SU-DHL-6 (cell line): ENCODE results near the gene PHF21B.

Experiments used
- H2AFZ ChIP-seq: fragments of 200-600 bp; sonication (generic); 2 replicates; pipeline ENCODE4 v1.6.1; 2014; ENCODE audit warnings: low read depth, mild to moderate bottlenecking, moderate library complexity, mixed read lengths, antibody characterized with exemption, low read length; ENCODE audit not compliant: severe bottlenecking
- H3F3A ChIP-seq: fragments of 200-600 bp; shearing (Covaris generic); 2 replicates; pipeline ENCODE4 v1.6.0; 2016; ENCODE audit warnings: antibody characterized with exemption, mild to moderate bottlenecking; ENCODE audit not compliant: insufficient read depth
- H3K27ac ChIP-seq: fragments of 200-600 bp; sonication (generic); 2 replicates; pipeline ENCODE4 v1.5.1; 2016; ENCODE audit warnings: low read depth, mild to moderate bottlenecking, low read length, moderate library complexity, mixed read lengths
- H3K27me3 ChIP-seq: fragments of 200-600 bp; sonication (generic), shearing (Covaris generic); 2 replicates; pipeline ENCODE4 v1.6.0; 2014; ENCODE audit warnings: mild to moderate bottlenecking, low read length
- H3K36me3 ChIP-seq: fragments of 200-600 bp; sonication (generic); 2 replicates; pipeline ENCODE4 v1.6.1; 2014; ENCODE audit warnings: mild to moderate bottlenecking, low read length, mixed read lengths
- H3K4me2 ChIP-seq: fragments of 300-600, 200-600 bp; shearing (Covaris generic), sonication (generic); 2 replicates; pipeline ENCODE4 v1.6.0; 2014; ENCODE audit warnings: low read length, low read depth, mild to moderate bottlenecking; ENCODE audit not compliant: poor library complexity, severe bottlenecking
- H3K4me3 ChIP-seq: fragments of 200-600 bp; sonication (generic); 2 replicates; pipeline ENCODE4 v1.5.1; 2014; ENCODE audit warnings: antibody characterized with exemption, low read length, mild to moderate bottlenecking, mixed read lengths; ENCODE audit not compliant: insufficient read depth, poor library complexity, severe bottlenecking
- H3K79me2 ChIP-seq: fragments of 200-600 bp; sonication (generic); 2 replicates; pipeline ENCODE4 v1.6.1; 2014; ENCODE audit warnings: mild to moderate bottlenecking, low read length, moderate library complexity; ENCODE audit not compliant: insufficient read depth
- H3K9ac ChIP-seq: fragments of 200-600 bp; sonication (generic); 2 replicates; pipeline ENCODE4 v1.7.0; 2014; ENCODE audit warnings: mild to moderate bottlenecking, low read length
- H3K9me2 ChIP-seq: fragments of 200-600 bp; sonication (generic); replicated peaks from 2 replicates; pipeline ENCODE4 v1.6.1; 2014; ENCODE audit warnings: low read length; ENCODE audit not compliant: insufficient read depth
- H3K9me3 ChIP-seq: fragments of 200-600 bp; sonication (generic); 2 replicates; pipeline ENCODE4 v1.6.1; 2014; ENCODE audit warnings: low read length, mixed read lengths; ENCODE audit not compliant: insufficient read depth
- H4K20me1 ChIP-seq: fragments of 200-600 bp; sonication (generic); 2 replicates; pipeline ENCODE4 v1.6.1; 2014; ENCODE audit warnings: low read depth, mild to moderate bottlenecking, antibody characterized with exemption, low read length, moderate library complexity, mixed read lengths
- EZH2phosphoT487 ChIP-seq: fragments of 200-600 bp; sonication (generic), shearing (Covaris generic); conservative IDR thresholded peaks from 2 replicates; pipeline ENCODE4 v1.6.1; 2018; ENCODE audit warnings: mild to moderate bottlenecking, antibody characterized with exemption, low read length, moderate library complexity, mixed read lengths
- TF ChIP-seq, protein P1 (sequence below): fragments of 200-600 bp; sonication (generic); IDR thresholded peaks from one replicate; pipeline ENCODE4 v1.5.1; 2017; ENCODE audit warnings: antibody characterized with exemption, mild to moderate bottlenecking, low read length, moderate library complexity; ENCODE audit not compliant: insufficient read depth, poor library complexity, severe bottlenecking

The PHF21B gene

DNA sequence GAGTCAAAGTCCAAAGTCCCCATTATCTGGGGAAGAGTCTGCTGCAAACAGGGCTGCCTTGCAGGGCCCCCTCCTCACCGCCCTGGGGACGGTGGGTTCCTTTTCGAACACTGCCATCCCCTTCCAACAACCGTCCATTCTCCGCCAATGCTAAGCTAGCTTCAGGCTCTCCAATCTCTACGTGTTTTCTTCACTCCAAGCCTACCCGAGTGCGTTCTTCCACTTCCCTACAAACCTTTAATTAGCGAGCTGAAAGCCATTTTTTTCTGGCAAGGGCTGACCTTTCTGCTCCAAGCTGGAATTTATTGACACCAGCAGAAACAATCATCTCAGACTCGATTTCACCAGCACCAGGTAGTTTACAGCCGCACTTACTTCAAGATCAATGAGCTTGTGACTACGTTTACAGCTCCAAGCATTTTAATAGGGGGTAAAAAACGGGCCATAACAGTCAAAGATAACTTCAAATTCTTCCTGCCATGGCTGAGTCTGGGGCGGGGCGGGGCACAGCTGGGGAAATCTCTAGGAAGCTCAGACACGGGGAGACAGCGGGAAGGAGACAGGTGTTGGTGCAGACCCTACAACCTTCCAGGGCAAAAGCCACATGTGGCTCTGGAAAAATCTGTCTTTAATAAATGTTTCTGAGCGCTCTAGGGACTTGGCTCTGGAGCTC lies 82.2 kb downstream of the PHF21B start:
- Histone ChIP-seq H3K9me3 (no peaks in the 10 kb centered on the region), H3K9me2 (no peaks in the 10 kb centered on the region), H3K4me3 (no peak overlapping the region), H3F3A (no peaks in the 10 kb centered on the region), H3K27ac (no peak overlapping the region), H2AFZ (no peak overlapping the region), H4K20me1 (no peaks in the 10 kb centered on the region), H3K79me2 (no peaks in the 10 kb centered on the region), H3K27me3 (no peaks in the 10 kb centered on the region), H3K4me2 (no peak overlapping the region), H3K9ac (no peak overlapping the region), H3K36me3 (no peaks in the 10 kb centered on the region)
- TF ChIP-seq EZH2phosphoT487: no peak
- TF ChIP-seq, protein P1, sequence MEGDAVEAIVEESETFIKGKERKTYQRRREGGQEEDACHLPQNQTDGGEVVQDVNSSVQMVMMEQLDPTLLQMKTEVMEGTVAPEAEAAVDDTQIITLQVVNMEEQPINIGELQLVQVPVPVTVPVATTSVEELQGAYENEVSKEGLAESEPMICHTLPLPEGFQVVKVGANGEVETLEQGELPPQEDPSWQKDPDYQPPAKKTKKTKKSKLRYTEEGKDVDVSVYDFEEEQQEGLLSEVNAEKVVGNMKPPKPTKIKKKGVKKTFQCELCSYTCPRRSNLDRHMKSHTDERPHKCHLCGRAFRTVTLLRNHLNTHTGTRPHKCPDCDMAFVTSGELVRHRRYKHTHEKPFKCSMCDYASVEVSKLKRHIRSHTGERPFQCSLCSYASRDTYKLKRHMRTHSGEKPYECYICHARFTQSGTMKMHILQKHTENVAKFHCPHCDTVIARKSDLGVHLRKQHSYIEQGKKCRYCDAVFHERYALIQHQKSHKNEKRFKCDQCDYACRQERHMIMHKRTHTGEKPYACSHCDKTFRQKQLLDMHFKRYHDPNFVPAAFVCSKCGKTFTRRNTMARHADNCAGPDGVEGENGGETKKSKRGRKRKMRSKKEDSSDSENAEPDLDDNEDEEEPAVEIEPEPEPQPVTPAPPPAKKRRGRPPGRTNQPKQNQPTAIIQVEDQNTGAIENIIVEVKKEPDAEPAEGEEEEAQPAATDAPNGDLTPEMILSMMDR: no peak

DNA sequence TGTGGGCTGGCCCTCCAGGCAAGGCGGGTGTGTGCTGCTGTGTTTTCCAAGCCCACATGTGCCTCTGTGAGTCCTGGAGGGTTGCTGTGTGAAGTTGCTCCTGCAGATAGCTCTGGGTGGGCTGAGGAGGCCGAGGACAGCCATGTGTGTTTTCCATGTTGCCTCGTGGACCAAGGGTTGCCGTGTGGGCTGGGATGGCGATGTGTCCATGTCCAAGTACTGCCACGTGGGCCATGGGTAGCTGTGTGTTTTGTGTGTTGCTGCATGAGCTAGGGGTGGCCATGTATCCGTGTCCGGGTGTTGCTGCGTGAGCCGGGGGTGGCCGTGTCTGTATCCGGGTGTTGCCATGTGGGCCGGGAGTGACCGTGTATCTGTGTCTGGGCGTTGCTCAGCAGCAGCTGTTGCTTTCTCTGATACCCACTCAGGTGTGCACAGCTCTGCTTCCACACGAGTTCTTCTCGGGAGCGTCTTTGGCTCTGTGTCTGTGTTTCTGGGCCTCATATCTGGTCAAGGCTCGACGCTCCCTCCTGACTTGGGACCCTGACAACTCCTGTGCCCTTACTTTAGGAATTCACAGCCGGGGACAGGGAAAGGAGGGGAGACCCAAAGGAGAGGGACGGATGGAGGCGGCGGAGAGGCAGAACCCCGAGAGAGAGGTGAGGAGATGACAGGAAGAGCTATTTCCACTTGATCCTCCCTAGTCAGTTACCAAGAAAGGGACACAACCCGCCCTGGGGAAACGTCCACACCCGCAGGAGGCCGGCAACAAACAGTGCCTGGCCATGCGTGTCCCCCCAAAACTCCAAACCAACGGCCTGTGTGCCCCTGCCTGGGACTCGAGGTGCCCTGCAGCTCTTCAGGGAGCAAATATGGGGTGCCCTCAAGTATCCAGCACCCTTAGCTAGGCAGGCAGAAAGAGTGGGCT lies 83.1 kb downstream of the PHF21B start:
- no peaks in the 10 kb centered on the region for H3K9me3 ChIP-seq
- TF ChIP-seq EZH2phosphoT487: no peak
- TF ChIP-seq, protein P1: no peak
- H3K9ac ChIP-seq: no peak overlapping the region
- no peaks in the 10 kb centered on the region for H3K36me3 ChIP-seq
- H3K4me3 ChIP-seq: no peak overlapping the region
- H2AFZ ChIP-seq: no peak overlapping the region
- no peak overlapping the region for H3K27ac ChIP-seq
- H3K27me3 ChIP-seq: no peaks in the 10 kb centered on the region
- H3K4me2 ChIP-seq: no peak overlapping the region
- H3K9me2 ChIP-seq: no peaks in the 10 kb centered on the region
- H4K20me1 ChIP-seq: no peaks in the 10 kb centered on the region
- H3K79me2 ChIP-seq: peaks cover 3% of the 10 kb centered on the region; the same call in 1 of the 2 replicates
- no peaks in the 10 kb centered on the region for H3F3A ChIP-seq

DNA sequence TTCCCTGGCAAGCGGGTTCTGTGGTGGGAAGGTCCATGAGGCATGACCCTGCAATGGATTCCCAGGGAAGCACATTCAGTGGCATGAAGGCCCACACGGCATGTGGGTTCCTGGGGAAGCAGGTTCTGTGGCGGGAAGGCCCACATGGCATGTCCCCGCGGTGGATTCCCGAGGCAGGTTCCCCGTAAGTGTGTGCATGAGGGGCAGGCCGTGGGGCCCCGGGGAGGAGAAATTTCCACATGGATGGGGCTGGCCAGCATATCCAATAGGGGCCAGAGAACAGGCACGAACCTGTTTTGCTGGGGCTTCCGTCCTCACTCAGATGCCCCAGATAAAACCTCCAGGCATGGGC lies 83.7 kb downstream of the PHF21B start:
- H3K4me2 ChIP-seq: no peak overlapping the region
- no peaks in the 10 kb centered on the region for H3K27me3 ChIP-seq
- H3K9me2 ChIP-seq: no peaks in the 10 kb centered on the region
- no peak overlapping the region for H2AFZ ChIP-seq
- H3F3A ChIP-seq: no peaks in the 10 kb centered on the region
- no peak overlapping the region for H3K27ac ChIP-seq
- TF ChIP-seq, protein P1: no peak
- TF ChIP-seq EZH2phosphoT487: no peak
- H3K79me2 ChIP-seq: peaks cover 3% of the 10 kb centered on the region; the same call in 1 of the 2 replicates
- no peak overlapping the region for H3K4me3 ChIP-seq
- no peaks in the 10 kb centered on the region for H3K9me3 ChIP-seq
- H4K20me1 ChIP-seq: no peaks in the 10 kb centered on the region
- no peak overlapping the region for H3K9ac ChIP-seq
- no peaks in the 10 kb centered on the region for H3K36me3 ChIP-seq
